GM12878 (cell line): ENCODE results near the gene SEPTIN14. TPM values are rescaled to one million over a fixed set of nuclear protein-coding genes. Genes with fewer than 3 reads are reported as not detected.

ENCODE experiments used
- ATAC-seq: fragments of 200-7000 bp; cut with Tn5 transposase; 3 replicates; pipeline ENCODE4 v1.9.1; 2020; ENCODE audit warnings: mild to moderate bottlenecking, moderate library complexity
- BruUV-seq: library from RNA; stranded (reverse); fragments of 400-500 nt; replicated peaks from 2 replicates; lab custom pipeline; 2021; lab: Mats Ljungman, UMichigan
- CTCF ChIA-PET: fragments of 300-600 bp; sonication (Branson Sonifier 250); formaldehyde crosslinking; extraction: SDS; loops from one replicate; lab custom pipeline; 2021; ENCODE audit warnings: inconsistent platforms; lab: Yijun Ruan, JAX
- POLR2A ChIA-PET: fragments of 350-600 bp; formaldehyde crosslinking; extraction: SDS; loops from one replicate; lab custom pipeline; 2021; ENCODE audit warnings: inconsistent platforms; lab: Charles Lee
- RAD21 ChIA-PET: fragments of 300-600 bp; sonication (Branson Sonifier 250); formaldehyde crosslinking; loops from one replicate; lab custom pipeline; 2023; ENCODE audit warnings: antibody characterized with exemption; ENCODE audit not compliant: unreplicated experiment; lab: Charles Lee
- SMC1A ChIA-PET: fragments of 300-600 bp; sonication (Branson Sonifier 250); formaldehyde crosslinking; loops from one replicate; lab custom pipeline; 2023; ENCODE audit not compliant: unreplicated experiment, uncharacterized antibody; lab: Charles Lee
- DNase-seq: peaks from one replicate; pipeline ENCODE4 v3.0.0-alpha.2; 2011; ENCODE audit warnings: low read depth, low spot score
- FAIRE-seq: peaks from 3 replicates; lab custom pipeline; 2011; peaks lifted over from hg19 to GRCh38; lab: Jason Lieb, UNC
- H2AFZ ChIP-seq: 2 replicates; pipeline ENCODE4 v1.6.0; 2011; ENCODE audit warnings: low read depth, low read length, control low read depth; ENCODE audit not compliant: control insufficient read depth
- H3K27ac ChIP-seq: 2 replicates; pipeline ENCODE4 v1.5.1; 2011; ENCODE audit warnings: control low read depth; ENCODE audit not compliant: control insufficient read depth, insufficient read depth
- H3K27me3 ChIP-seq, 2 experiments: replicated peaks in 1 of 2; 2 replicates each; pipeline versions ENCODE4 v1.6.0 to v1.6.1; 2011; ENCODE audit warnings: low read length in 1 of 2; ENCODE audit not compliant: control insufficient read depth in 2 of 2, insufficient read depth in 2 of 2
- H3K36me3 ChIP-seq, 2 experiments: 2 replicates each; pipeline ENCODE4 v1.5.1; 2011; ENCODE audit warnings: low read length in 1 of 2; ENCODE audit not compliant: control insufficient read depth in 2 of 2, insufficient read depth in 2 of 2
- H3K4me1 ChIP-seq: 2 replicates; pipeline ENCODE4 v1.6.1; 2011; ENCODE audit warnings: mild to moderate bottlenecking, low read length, moderate library complexity, mixed read lengths; ENCODE audit not compliant: control insufficient read depth, insufficient read depth
- H3K4me2 ChIP-seq: 2 replicates; pipeline ENCODE4 v1.6.0; 2011; ENCODE audit warnings: control low read depth; ENCODE audit not compliant: control insufficient read depth, insufficient read depth
- H3K4me3 ChIP-seq: fragments of 200-600 bp; sonication (generic); 2 replicates; pipeline ENCODE4 v1.5.1; 2016
- H3K79me2 ChIP-seq: 2 replicates; pipeline ENCODE4 v1.6.0; 2011; ENCODE audit warnings: low read length; ENCODE audit not compliant: control insufficient read depth, insufficient read depth
- H3K9ac ChIP-seq: 2 replicates; pipeline ENCODE4 v1.8.0; 2011; ENCODE audit warnings: low read length, control low read depth, mixed read lengths; ENCODE audit not compliant: control insufficient read depth, insufficient read depth
- H3K9me3 ChIP-seq: replicated peaks from 3 replicates; pipeline ENCODE4 v1.5.1; 2011; ENCODE audit warnings: mild to moderate bottlenecking, low read length; ENCODE audit not compliant: control insufficient read depth, insufficient read depth
- H4K20me1 ChIP-seq: 2 replicates; pipeline ENCODE4 v1.6.0; 2011; ENCODE audit not compliant: control insufficient read depth, insufficient read depth
- BACH1 ChIP-seq: fragments of 450-650 bp; IDR thresholded peaks from 2 replicates; pipeline ENCODE4 v1.6.1; 2017; ENCODE audit warnings: mild to moderate bottlenecking, borderline replicate concordance
- BCL3 ChIP-seq: IDR thresholded peaks from 2 replicates; pipeline ENCODE4 v1.6.1; 2011; ENCODE audit warnings: borderline replicate concordance, low read depth, mild to moderate bottlenecking, moderate library complexity, low read length; ENCODE audit not compliant: insufficient read depth, poor library complexity, severe bottlenecking
- E2F4 ChIP-seq: IDR thresholded peaks from 2 replicates; pipeline ENCODE4 v1.6.1; 2012; ENCODE audit warnings: low read depth, low read length, improper control_type of control experiment
- EED ChIP-seq: sonication (generic); IDR thresholded peaks from 2 replicates; pipeline ENCODE4 v1.6.1; 2016; ENCODE audit warnings: antibody characterized with exemption, low read depth
- ELK1 ChIP-seq: IDR thresholded peaks from 2 replicates; pipeline ENCODE4 v1.6.1; 2012; ENCODE audit warnings: low read depth, low read length, improper control_type of control experiment
- IKZF2 ChIP-seq, 2 experiments: fragments of 450-650 bp; IDR thresholded peaks; 2 replicates each; pipeline ENCODE4 v1.6.1; 2017; ENCODE audit warnings: mild to moderate bottlenecking in 2 of 2, moderate library complexity in 2 of 2
- KAT2A ChIP-seq: conservative IDR thresholded peaks from 2 replicates; pipeline ENCODE4 v1.6.1; 2011; ENCODE audit warnings: low read depth, low read length; ENCODE audit not compliant: control insufficient read depth
- KDM1A ChIP-seq: fragments of 200-600 bp; sonication (generic); IDR thresholded peaks from 2 replicates; pipeline ENCODE4 v1.6.1; 2016; ENCODE audit warnings: borderline replicate concordance
- MAX ChIP-seq: IDR thresholded peaks from 2 replicates; pipeline ENCODE4 v1.6.1; 2012; ENCODE audit warnings: low read depth, low read length, improper control_type of control experiment
- NR2C2 ChIP-seq: IDR thresholded peaks from 2 replicates; pipeline ENCODE4 v1.6.1; 2011; ENCODE audit warnings: borderline replicate concordance, low read depth; ENCODE audit not compliant: control insufficient read depth, insufficient read length
- RAD51 ChIP-seq: fragments of 450-650 bp; IDR thresholded peaks from 2 replicates; pipeline ENCODE4 v1.6.1; 2016; ENCODE audit warnings: moderate library complexity, mild to moderate bottlenecking, inconsistent platforms
- RUNX3 ChIP-seq: IDR thresholded peaks from 2 replicates; pipeline ENCODE4 v1.6.1; 2012; ENCODE audit warnings: low read length, inconsistent platforms
- SPI1 ChIP-seq: IDR thresholded peaks from 2 replicates; pipeline ENCODE4 v1.6.1; 2011; ENCODE audit warnings: low read depth, mild to moderate bottlenecking, low read length, moderate library complexity, borderline replicate concordance; ENCODE audit not compliant: insufficient read depth
- SREBF2 ChIP-seq: IDR thresholded peaks from 2 replicates; pipeline ENCODE4 v1.6.1; 2012; ENCODE audit warnings: mild to moderate bottlenecking, low read length
- STAT1 ChIP-seq: fragments of 450-650 bp; conservative IDR thresholded peaks from 2 replicates; pipeline ENCODE4 v1.6.1; 2014; ENCODE audit warnings: antibody characterized with exemption, mild to moderate bottlenecking
- YBX1 ChIP-seq: fragments of 450-650 bp; IDR thresholded peaks from 2 replicates; pipeline ENCODE4 v1.6.1; 2016; ENCODE audit warnings: antibody characterized with exemption
- ZNF384 ChIP-seq: IDR thresholded peaks from 2 replicates; pipeline ENCODE4 v1.6.1; 2012; ENCODE audit warnings: low read depth, mild to moderate bottlenecking, low read length, improper control_type of control experiment, borderline replicate concordance
- ZZZ3 ChIP-seq: IDR thresholded peaks from 2 replicates; pipeline ENCODE4 v1.6.1; 2011; ENCODE audit warnings: low read depth; ENCODE audit not compliant: control insufficient read depth, insufficient read length
- WGBS: methylation state at CpG from one replicate; pipeline ENCODE4 v1.1.6; 2016; ENCODE audit warnings: low lambda C conversion rate; ENCODE audit not compliant: insufficient replicate concordance, insufficient coverage; ENCODE audit errors: missing lambda C conversion rate; 5-methylcytosine and 5-hydroxymethylcytosine counted together
- in situ Hi-C: fragments of 300-500 bp; cut with MboI; formaldehyde crosslinking; loops from 9 replicates; pipeline ENCODE4 v1.14.3; 2018; ENCODE audit warnings: mixed read lengths
- intact Hi-C: fragments of 100-400 bp; cut with micrococcal nuclease; formaldehyde crosslinking; loops from one replicate; pipeline ENCODE4 v1.14.2; 2022; ENCODE audit not compliant: unreplicated experiment
- polyA plus RNA-seq, 11 experiments: library from polyadenylated mRNA; depleted of rRNA in 4 of 11; unstranded in 6 of 11; stranded (reverse) in 5 of 11; fragments of >200 nt; fragmentation: Nextera tagmentation in 4 of 11; fragmentation: Illumina TruSeq in 1 of 11; extraction: Ambion mirVana in 4 of 11; extraction: Trizol in 1 of 11; gene quantifications; 1 replicate in 1 of 11; 2 replicates in 10 of 11; pipeline versions ENCODE4 v1.2.1 to v1.2.3, GENCODE V29; 2011 to 2016; ENCODE audit warnings: inconsistent platforms in 2 of 11, missing spikeins in 2 of 11, low read depth in 1 of 11
- total RNA-seq, 4 experiments: library from RNA; depleted of rRNA in 3 of 4; stranded (reverse); fragments of >200 nt in 3 of 4; fragmentation: Illumina TruSeq in 1 of 4; extraction: Trizol in 1 of 4; gene quantifications; 2 replicates each; pipeline versions ENCODE4 v1.2.1 to v1.2.3, GENCODE V29; 2013 to 2021

SEPTIN14 gene
- total and polyA plus RNA-seq, 10 of the 15 experiments (the other 5 are each of a cell fraction or from before 2014, with no cell fraction given) = 0.01 TPM; not detected in 9

GRCh38 chr7:55878691-55879090, 16.1 kb upstream of the SEPTIN14 start (continued):
- TF ChIP-seq RAD51 (no peak), SPI1 (no peak), EED (no peak), NR2C2 (no peak), ZZZ3 (no peak)
- TF ChIP-seq, all 136 proteins: peak for 0

- Histone ChIP-seq H2AFZ (no peak overlapping the region), H3K27ac (no peak overlapping the region), H3K4me2 (no peak overlapping the region), H3K79me2 (no peaks in the 10 kb centered on the region), H3K4me1 (no peaks in the 10 kb centered on the region), H3K9me3 (no peaks in the 10 kb centered on the region), H3K4me3 (no peak overlapping the region), H3K27me3 (no peaks in the 10 kb centered on the region), H3K36me3 (no peaks in the 10 kb centered on the region), H4K20me1 (no peaks in the 10 kb centered on the region), H3K9ac (no peak overlapping the region)
- CTCF ChIA-PET = no interaction called here
- FAIRE-seq (no peak), ATAC-seq (no peak), DNase-seq (no peak)
- SMC1A ChIA-PET = no interaction called here
- POLR2A ChIA-PET = no interaction called here
- WGBS = 37% methylated on average over 6 of the region's 6 CpGs
- in situ Hi-C loops (loop anchor here (25.0 kb wide), 1 partner anchor 1115 kb away; the partner anchor contains the start of gene SEC61G), intact Hi-C loops (no loop called here)
- no TSS peak for BruUV-seq
- RAD21 ChIA-PET = no interaction called here
- TF ChIP-seq KDM1A = no peak
- TF ChIP-seq RUNX3 = no peak
- TF ChIP-seq E2F4 = no peak
- TF ChIP-seq MAX = no peak
- no peak for TF ChIP-seq KAT2A
- no peak for TF ChIP-seq YBX1
- TF ChIP-seq SREBF2 = no peak
- TF ChIP-seq STAT1 = no peak
- no peak for TF ChIP-seq ZNF384
- TF ChIP-seq BCL3 = no peak
- TF ChIP-seq ELK1 = no peak
- TF ChIP-seq IKZF2 (IDR thresholded peaks at IDR 0.05) = no peak
- no peak for TF ChIP-seq BACH1
Measured at GRCh38 chr7:55877308-55877707, 14.8 kb upstream of the SEPTIN14 start.
